Middle frontal gyrus (tissue), 1 donor: Measurements from ENCODE around the gene MET.
"Not testable (repeated sequence)": the region's sequence is repeated elsewhere in the genome, so short reads cannot be mapped to it uniquely, and the experiment has no call there.

Source experiments
- DNase-seq: peaks from one replicate; pipeline ENCODE4 v3.0.0-alpha.2; 2015; ENCODE audit warnings: low spot score; ENCODE audit errors: extremely low spot score

Gene MET

GRCh38 chr7:116697761-116698160, 25.8 kb downstream of the MET start:
- DNase-seq, result no peak

GRCh38 chr7:116698396-116698795, 26.4 kb downstream of the MET start:
- DNase-seq, result no peak

- DNase-seq, result no peak
These were observed 27.1 kb downstream of the MET start for GRCh38 chr7:116698930-116699721.

GRCh38 chr7:116699722-116700120, 27.7 kb downstream of the MET start:
- DNase-seq, result no peak

- DNase-seq, result no peak
These were observed 30.2 kb downstream of the MET start for GRCh38 chr7:116702046-116702785.

- DNase-seq, result no peak
These were observed 32.7 kb downstream of the MET start for GRCh38 chr7:116704650-116705228.

GRCh38 chr7:116705419-116705818, 33.4 kb downstream of the MET start:
- no peak for DNase-seq

- DNase-seq, result no peak
These were observed 34.7 kb downstream of the MET start for GRCh38 chr7:116706668-116707126.

- no peak for DNase-seq
These were observed 35.3 kb downstream of the MET start for GRCh38 chr7:116707289-116707688.

- no peak for DNase-seq
These were observed 36.3 kb downstream of the MET start for GRCh38 chr7:116708248-116708647.

GRCh38 chr7:116708861-116709260, 36.9 kb downstream of the MET start:
- DNase-seq, result no peak

- DNase-seq, result no peak
These were observed 37.3 kb downstream of the MET start for GRCh38 chr7:116709336-116709735.

- DNase-seq, result no peak
These were observed 38.9 kb downstream of the MET start for GRCh38 chr7:116710764-116711452.

GRCh38 chr7:116711790-116712189, 39.8 kb downstream of the MET start:
- no peak for DNase-seq

- no peak for DNase-seq
These were observed 41.5 kb downstream of the MET start for GRCh38 chr7:116713500-116713899.

- DNase-seq, result no peak
These were observed 41.9 kb downstream of the MET start for GRCh38 chr7:116713918-116714317.

- no peak for DNase-seq
These were observed 43.1 kb downstream of the MET start for GRCh38 chr7:116715077-116715476.

GRCh38 chr7:116717137-116717536, 45.1 kb downstream of the MET start:
- no peak for DNase-seq

- DNase-seq, result not testable (repeated sequence)
These were observed 52.0 kb downstream of the MET start for GRCh38 chr7:116723959-116724529.

GRCh38 chr7:116724560-116725231, 52.7 kb downstream of the MET start:
- no peak for DNase-seq

- DNase-seq, result no peak
These were observed 54.2 kb downstream of the MET start for GRCh38 chr7:116726149-116726548.
